GM20431 (cell line): ENCODE results near the gene CCNG2.
"Not testable (repeated sequence)": the region's sequence is repeated elsewhere in the genome, so short reads cannot be mapped to it uniquely, and the experiment has no call there.

Experiments used
- in situ Hi-C: fragments of 300-500 bp; cut with MseI, MboI; formaldehyde crosslinking; loops from one replicate; pipeline ENCODE4 v1.15.0; 2020; ENCODE audit warnings: low sequenced_read_pairs; ENCODE audit not compliant: unreplicated experiment

The CCNG2 gene

DNA sequence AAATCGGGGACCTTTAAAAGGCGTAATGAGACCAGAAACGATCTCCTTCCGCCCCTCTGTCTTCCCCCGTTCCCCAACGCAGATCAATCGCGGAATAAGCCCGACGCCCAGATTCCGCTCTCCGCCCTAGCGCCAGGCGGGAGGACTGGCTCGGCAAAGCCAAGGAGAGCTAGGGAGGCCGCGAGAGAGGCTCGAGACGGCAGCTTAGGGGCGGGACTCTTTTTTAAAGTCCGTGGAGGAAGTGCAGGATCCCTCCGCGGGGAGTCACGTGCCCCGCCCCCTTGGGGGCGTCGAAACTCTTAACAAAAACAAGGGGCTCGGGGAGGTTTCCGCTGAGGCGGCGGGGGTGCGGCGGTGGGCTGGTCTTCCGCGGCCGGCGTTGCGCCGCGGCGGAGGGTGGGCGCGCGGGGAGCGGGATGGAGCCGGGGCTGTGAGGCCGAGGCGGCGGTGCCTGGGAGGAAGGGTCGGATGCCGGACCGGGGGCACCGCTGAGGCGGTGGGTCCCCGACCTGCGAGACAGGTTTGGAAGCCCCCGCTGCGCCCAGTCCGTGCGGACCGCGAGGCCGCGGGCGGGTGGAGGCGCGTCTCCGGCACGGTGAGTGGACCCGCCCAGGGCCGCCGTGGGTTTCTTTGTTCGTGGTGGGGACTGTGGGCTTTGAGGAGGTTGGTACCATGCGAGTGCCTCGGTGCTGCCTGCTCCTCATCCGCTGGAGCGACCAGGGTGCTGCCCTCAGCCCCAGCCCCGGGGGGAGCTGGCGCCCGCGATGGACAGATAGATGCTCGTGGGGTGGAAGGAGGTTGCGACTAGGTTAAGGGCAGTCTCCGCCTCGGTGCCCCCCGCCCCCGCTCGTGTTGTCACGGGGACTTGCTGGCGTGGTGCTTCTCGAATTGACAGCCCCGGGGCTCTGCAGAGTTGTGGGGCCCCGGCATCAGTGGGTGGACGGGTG is at the start of gene CCNG2:
CCNG2 (plus strand) TSS at position 296 of the 947 bp plus-strand sequence. CDS start 1,326 bp downstream, outside the sequence.
- in situ Hi-C loops: no loop called here

DNA sequence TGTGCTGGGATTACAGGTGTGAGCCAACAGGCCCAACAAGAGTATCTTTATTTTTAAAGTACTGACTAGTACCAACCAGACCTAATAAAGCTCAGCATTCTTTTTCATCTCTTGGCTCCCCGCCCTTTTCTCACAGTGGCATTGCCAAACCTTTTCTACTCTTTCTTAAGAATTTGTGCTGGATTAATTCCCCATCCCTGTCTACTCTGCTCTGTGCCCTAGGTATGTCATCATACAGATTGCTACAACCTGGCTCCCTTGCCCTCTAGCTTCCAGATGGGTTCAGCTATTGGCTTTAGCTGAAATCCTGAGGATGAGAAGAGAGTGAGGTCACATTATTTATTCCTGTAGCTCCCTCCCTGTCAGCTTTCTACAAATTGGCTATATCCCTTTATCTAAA is 46.3 kb upstream of the CCNG2 start:
- in situ Hi-C loops: no loop called here

GRCh38 chr4:77113069-77113468 is 43.9 kb upstream of the CCNG2 start:
- in situ Hi-C loops: no loop called here

DNA sequence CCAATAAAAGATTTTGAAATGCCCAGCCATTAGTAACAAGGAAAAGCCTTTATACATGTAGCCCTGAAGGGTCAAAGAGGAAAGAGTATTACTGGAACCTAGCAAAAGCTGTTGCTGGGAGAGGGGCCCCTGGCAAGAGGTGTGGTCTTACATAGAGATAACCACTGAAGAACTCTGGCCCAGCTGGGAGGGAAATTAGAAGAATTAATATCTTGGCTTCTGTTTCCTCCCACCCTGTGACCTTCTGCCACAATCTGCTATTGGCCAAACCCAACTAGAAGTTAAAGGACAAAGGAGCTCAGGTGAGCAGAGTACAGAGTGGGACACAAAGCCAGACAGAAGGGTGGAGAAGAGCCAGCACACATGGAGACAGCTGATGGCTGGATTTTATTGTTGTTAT is 39.3 kb upstream of the CCNG2 start:
- in situ Hi-C loops: no loop called here

DNA sequence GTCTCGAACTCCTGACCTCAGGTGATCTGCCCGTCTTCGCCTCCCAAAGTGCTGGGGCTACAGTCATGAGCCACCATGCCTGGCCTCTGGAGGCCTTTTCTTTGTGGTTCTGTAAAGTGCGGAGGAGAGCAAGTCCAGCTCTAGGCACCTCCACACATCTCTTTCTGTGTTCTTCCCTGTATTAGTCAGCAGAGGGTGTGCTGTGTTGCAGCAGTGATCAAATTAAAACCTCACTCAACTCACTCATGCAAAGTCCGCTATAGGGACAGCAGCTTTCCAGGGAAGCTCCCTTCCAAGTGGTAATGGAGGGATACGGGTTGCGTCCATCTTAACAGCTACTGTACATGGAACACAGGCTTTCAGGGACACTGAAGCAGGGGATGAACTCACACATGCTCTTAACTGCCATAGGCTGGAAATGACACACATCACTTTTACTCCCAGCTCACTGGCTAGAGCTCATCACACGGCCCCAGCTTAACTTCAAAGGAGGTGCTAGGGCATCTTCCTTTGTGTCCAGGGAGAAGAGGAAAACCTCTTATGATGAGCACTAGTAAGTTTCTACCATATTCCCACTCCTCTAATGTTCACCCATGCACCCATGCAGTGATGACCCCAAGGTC is 36.0 kb upstream of the CCNG2 start:
- in situ Hi-C loops: no loop called here

DNA sequence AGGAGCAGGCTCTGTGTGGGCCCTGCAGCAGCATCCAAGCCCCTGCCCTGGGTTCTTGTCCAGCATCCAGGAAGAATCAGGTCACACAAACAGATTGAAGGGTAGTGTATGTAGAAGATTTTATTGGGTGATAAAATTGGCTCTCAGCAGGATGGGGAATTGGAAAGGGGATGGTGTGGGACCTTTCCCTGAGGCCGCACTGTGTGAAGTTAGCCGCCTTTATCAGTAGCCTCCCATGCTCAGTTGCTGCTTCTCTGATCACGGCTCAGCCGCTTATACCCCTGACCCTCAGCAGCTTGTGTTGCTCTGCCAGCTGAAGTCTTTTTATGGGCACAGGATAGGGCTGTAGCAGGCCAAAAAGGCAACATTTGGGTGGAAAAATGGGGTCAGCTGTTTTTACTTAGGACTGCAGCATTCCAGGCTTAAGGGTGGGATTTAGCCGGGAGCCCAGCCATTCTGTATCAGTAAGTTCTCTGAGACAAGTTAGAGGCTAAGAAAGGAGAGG is 35.2 kb upstream of the CCNG2 start:
- in situ Hi-C loops: no loop called here

DNA sequence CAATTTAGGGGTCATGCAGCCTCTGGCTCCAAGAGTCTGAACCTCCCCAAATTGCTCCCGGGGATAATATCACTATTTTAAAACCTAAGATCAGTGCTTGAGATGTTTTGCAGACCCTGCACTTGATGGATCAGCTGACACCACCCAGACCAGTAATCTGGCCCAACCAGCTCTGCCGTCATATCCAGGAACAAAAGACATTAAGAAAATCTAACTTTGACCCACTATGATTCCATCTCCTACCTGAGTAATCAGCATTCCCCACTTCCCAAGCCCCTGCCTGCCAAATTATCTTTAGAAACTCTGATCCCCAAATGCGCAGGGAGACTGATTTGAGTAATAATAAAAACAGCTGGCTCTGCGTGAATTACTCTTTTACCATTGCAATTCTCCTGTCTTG is 34.4 kb upstream of the CCNG2 start:
- in situ Hi-C loops: no loop called here

- in situ Hi-C loops: no loop called here
These were observed 33.6 kb upstream of the CCNG2 start for GRCh38 chr4:77123411-77123810.

DNA sequence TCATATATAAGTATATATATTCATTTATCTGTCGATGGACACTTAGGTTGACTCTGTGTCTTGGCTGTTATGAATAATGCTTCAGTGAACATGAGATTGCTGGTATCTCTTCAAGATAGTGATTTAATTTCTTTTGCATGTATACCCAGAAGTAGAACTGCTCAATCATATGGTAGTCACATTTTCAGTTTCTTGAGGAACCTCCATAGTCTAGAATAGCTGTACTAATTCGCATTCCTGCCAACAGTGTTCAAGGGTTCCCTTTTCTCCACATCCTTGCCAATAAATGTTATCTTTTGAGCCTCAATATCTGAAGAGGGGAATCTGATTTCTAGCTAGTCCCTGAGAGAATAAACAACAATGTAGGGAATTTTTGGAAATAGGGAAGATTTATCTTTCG is 32.4 kb upstream of the CCNG2 start:
- in situ Hi-C loops: no loop called here

GRCh38 chr4:77125961-77126360 is 31.0 kb upstream of the CCNG2 start:
- in situ Hi-C loops: no loop called here

DNA sequence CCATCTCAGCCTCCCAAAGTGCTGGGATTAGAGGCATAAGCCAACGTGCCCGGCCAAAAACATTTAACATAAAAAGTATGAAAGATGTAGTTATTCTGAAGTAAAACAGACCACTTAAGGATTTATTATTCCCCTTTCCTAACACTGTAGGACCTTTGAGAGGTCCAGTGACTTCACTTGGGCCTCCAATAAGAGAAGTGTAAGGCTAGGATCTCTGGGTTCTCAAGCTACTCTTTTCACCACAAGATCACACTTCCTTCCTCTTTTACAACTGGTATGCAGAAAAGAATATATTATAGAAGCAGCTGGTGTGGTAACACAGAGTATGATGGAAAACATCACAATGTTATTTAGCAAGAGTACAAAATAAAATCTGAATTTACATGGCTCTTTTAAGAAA is 30.2 kb upstream of the CCNG2 start:
- in situ Hi-C loops: no loop called here

- in situ Hi-C loops: no loop called here
These were observed 29.8 kb upstream of the CCNG2 start for GRCh38 chr4:77127215-77127614.

GRCh38 chr4:77127837-77128621 is 29.0 kb upstream of the CCNG2 start:
- in situ Hi-C loops: no loop called here

- in situ Hi-C loops: no loop called here
These were observed 24.2 kb upstream of the CCNG2 start for GRCh38 chr4:77132652-77133312.

DNA sequence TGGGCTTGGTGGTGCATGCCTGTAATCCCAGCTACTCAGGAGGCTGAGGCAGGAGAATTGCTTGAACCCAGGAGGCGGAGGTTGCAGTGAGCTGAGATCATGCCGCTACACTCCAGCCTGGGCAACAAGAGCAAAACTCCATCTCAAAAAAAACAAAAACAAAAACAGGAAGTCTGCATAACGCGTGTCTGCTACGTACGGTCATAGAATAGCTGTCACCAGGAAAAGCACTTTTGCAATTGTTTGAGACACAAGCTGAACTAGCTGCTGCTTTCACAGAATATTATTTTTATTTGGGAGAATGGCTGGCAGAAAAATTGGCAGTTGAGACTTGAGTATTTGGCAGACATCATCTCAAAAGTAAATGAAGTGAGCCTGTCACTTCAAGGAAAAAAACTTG is 19.6 kb upstream of the CCNG2 start:
- in situ Hi-C loops: not testable (repeated sequence)

DNA sequence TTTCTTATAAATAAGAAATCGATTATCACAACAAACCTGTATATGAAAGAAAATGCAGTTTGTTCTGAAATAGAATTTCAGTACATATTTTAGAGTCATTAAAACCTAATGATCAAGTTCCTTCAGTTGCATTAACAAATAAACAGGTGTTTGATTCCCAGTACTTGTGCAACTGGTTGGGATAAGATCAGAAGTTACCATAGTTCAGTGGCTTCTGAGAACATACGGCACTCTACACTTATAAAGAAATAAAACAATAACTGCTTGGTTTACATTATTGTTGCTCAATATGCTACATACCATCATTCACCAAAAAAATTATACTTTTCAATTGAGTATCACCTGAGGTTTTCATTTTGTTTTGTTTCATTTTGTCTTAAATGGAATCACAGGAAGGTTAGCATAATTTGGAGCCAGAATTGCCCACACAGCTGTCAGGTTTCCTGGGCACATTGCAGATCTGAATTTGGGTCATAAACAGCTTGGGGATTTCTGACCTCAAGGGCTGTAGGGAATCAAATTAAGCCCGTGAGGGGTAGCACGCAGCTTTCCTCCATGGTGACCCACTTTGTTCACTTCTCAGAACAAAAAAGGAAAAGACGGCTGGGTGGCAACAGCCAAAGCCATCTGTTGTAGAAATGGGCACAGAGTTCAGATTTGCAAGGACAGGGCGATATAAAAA is 14.9 kb upstream of the CCNG2 start:
- in situ Hi-C loops: no loop called here

DNA sequence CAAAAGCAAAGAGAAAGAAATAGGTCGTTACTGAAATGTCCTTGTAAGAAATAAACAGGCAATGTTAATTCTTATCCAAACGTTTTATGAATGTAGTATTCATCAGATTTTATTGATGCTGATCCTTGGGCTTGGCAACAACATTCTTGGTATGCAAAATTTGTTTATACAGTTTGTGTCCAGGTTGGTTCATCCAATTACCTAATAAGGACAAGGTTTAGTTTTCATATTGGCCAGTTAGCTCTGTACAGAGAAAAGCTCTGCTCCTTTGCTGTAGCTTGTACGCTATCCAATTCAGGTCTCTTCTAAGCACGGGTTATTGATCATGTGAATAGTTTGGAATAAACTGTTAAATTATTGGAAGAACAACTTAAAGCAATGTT is 14.4 kb upstream of the CCNG2 start:
- in situ Hi-C loops: no loop called here

DNA sequence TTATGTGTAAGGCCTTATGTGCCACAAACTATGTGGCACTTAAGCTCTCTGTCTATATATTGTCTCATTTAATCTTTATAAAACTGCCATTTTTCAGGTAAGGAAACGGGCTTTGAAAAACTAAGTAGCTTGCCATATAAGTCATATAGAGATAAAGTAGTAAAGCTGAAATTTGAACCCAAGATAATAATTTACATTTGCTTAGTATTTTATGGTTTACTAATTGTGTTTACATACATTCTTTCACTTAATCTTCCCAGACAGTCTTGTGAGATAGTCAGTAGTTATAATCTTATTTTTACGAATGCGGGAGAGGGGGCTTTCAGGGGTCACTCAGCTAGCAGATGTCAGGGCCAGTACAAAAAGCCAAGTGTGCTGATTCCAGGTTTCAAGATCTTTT is 13.9 kb upstream of the CCNG2 start:
- in situ Hi-C loops: no loop called here

DNA sequence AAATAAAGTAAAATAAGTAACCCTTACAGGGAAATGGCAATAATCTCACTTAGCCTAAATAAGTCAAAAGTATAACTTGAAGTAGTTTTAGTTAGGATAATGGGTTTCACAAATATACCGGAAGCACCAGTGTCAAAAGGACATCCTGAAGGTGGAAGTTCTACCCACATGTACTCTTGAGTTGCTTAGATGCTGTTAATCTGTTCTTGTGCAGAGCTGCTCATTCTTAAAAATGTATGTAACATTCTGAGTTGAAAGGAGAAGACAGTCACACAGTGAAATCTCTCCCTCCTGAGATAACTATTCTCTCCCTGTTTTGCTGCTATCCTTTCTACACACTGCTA is 11.2 kb upstream of the CCNG2 start:
- in situ Hi-C loops: no loop called here
